ENCODE measurements around the gene ITPRIPL2. TPM values are rescaled to one million over a fixed set of nuclear protein-coding genes. Genes with fewer than 3 reads are reported as not detected.

The ITPRIPL2 gene
- total RNA-seq, 6 experiments from 2014 or later = 36.3 to 56.9 (median 43.1) TPM

GRCh38 chr16:19088341-19088916 is 25.3 kb upstream of the ITPRIPL2 start:
- TF ChIP-seq CTCF (IDR thresholded peaks at IDR 0.05) = no peak
- Mint-ChIP-seq H3K4me3 (no peak overlapping the region), H3K27me3 (ENCODE audit: insufficient read depth) (peaks cover 4% of the 10 kb centered on the region; the same call in 1 of the 2 replicates), H3K4me1 (ENCODE audit: low read depth) (peaks cover 42% of the 10 kb centered on the region), H3K27ac (no peak overlapping the region), H3K9me3 (peaks cover 8% of the 10 kb centered on the region), H3K36me3 (ENCODE audit: low read depth) (peaks cover 11% of the 10 kb centered on the region)
- DNase-seq = no peak

GRCh38 chr16:19089410-19089955 is 24.3 kb upstream of the ITPRIPL2 start:
- H3K9me3 Mint-ChIP-seq = peaks cover 8% of the 10 kb centered on the region
- peaks cover 11% of the 10 kb centered on the region for H3K36me3 Mint-ChIP-seq (ENCODE audit: low read depth)
- no peak for DNase-seq
- H3K27me3 Mint-ChIP-seq (ENCODE audit: insufficient read depth) = peaks cover 4% of the 10 kb centered on the region; the same call in 1 of the 2 replicates
- TF ChIP-seq CTCF (IDR thresholded peaks at IDR 0.05) = no peak
- H3K4me1 Mint-ChIP-seq (ENCODE audit: low read depth) = peaks cover 42% of the 10 kb centered on the region
- no peak overlapping the region for H3K27ac Mint-ChIP-seq
- H3K4me3 Mint-ChIP-seq = no peak overlapping the region

- no peak overlapping the region for H3K4me3 Mint-ChIP-seq
- peaks cover 4% of the 10 kb centered on the region; the same call in 1 of the 2 replicates for H3K27me3 Mint-ChIP-seq (ENCODE audit: insufficient read depth)
- peaks cover 8% of the 10 kb centered on the region for H3K9me3 Mint-ChIP-seq
- H3K27ac Mint-ChIP-seq = no peak overlapping the region
- no peak for DNase-seq
- peaks cover 46% of the 10 kb centered on the region for H3K4me1 Mint-ChIP-seq (ENCODE audit: low read depth)
- no peak; the same call in 1 of the 2 replicates for TF ChIP-seq CTCF (IDR thresholded peaks at IDR 0.05)
- H3K36me3 Mint-ChIP-seq (ENCODE audit: low read depth) = peaks cover 11% of the 10 kb centered on the region
Measured at GRCh38 chr16:19090916-19091315, 22.8 kb upstream of the ITPRIPL2 start.

- peaks cover 41% of the 10 kb centered on the region for H3K4me1 Mint-ChIP-seq (ENCODE audit: low read depth)
- DNase-seq = no peak
- peaks cover 9% of the 10 kb centered on the region for H3K9me3 Mint-ChIP-seq
- peaks cover 4% of the 10 kb centered on the region; the same call in 1 of the 2 replicates for H3K27me3 Mint-ChIP-seq (ENCODE audit: insufficient read depth)
- no peak for TF ChIP-seq CTCF (IDR thresholded peaks at IDR 0.05)
- H3K36me3 Mint-ChIP-seq (ENCODE audit: low read depth) = peaks cover 12% of the 10 kb centered on the region
- H3K4me3 Mint-ChIP-seq = no peak overlapping the region
- H3K27ac Mint-ChIP-seq = peak overlapping the region; percentile 47
Measured at GRCh38 chr16:19092653-19093410, 20.9 kb upstream of the ITPRIPL2 start.

GRCh38 chr16:19093631-19094541 is 19.9 kb upstream of the ITPRIPL2 start:
- H3K9me3 Mint-ChIP-seq = peaks cover 15% of the 10 kb centered on the region
- H3K27ac Mint-ChIP-seq = no peak overlapping the region
- peaks cover 18% of the 10 kb centered on the region for H3K36me3 Mint-ChIP-seq (ENCODE audit: low read depth)
- TF ChIP-seq CTCF (IDR thresholded peaks at IDR 0.05) = no peak
- no peak for DNase-seq
- peaks cover 4% of the 10 kb centered on the region; the same call in 1 of the 2 replicates for H3K27me3 Mint-ChIP-seq (ENCODE audit: insufficient read depth)
- no peak overlapping the region for H3K4me3 Mint-ChIP-seq
- peaks cover 41% of the 10 kb centered on the region for H3K4me1 Mint-ChIP-seq (ENCODE audit: low read depth)

All from HFFc6 (cell line).